HL-60 (cell line): ENCODE results near the gene ZGPAT.

Experiments used
- CTCF ChIP-seq: IDR thresholded peaks from one replicate; pipeline ENCODE4 v1.5.1; 2011; ENCODE audit warnings: low read length, control low read depth, inconsistent platforms; ENCODE audit not compliant: insufficient read depth
- GABPA ChIP-seq: IDR thresholded peaks from 2 replicates; pipeline ENCODE4 v1.6.1; 2012; ENCODE audit warnings: low read depth
- POLR2AphosphoS5 ChIP-seq: IDR thresholded peaks from 2 replicates; pipeline ENCODE4 v1.6.1; 2012; ENCODE audit warnings: low read depth
- SPI1 ChIP-seq: IDR thresholded peaks from 2 replicates; pipeline ENCODE4 v1.6.1; 2012; ENCODE audit warnings: low read depth, mild to moderate bottlenecking, borderline replicate concordance

- TF ChIP-seq CTCF (no peak), POLR2AphosphoS5 (no peak), GABPA (no peak), SPI1 (no peak)
These were observed 28.2 kb downstream of the ZGPAT start, which contains the start of gene LIME1 for GRCh38 chr20:63735859-63736718.
